Measurements from ENCODE around the gene GTPBP6.
"Not testable (repeated sequence)": the region's sequence is repeated elsewhere in the genome, so short reads cannot be mapped to it uniquely, and the experiment has no call there.

GTPBP6 gene

GRCh38 chrX:334331-334891, 15.8 kb upstream of the GTPBP6 start:
- DNase-seq = no peak

GRCh38 chrX:333611-334311, 15.2 kb upstream of the GTPBP6 start:
- no peak for DNase-seq

GRCh38 chrX:332916-333610, 14.5 kb upstream of the GTPBP6 start:
- DNase-seq = no peak

GRCh38 chrX:332496-332860, 13.9 kb upstream of the GTPBP6 start:
- DNase-seq = no peak

- no peak for DNase-seq
Measured at GRCh38 chrX:331825-332495, 13.4 kb upstream of the GTPBP6 start.

GRCh38 chrX:331151-331824, 12.7 kb upstream of the GTPBP6 start:
- peak; percentile 36 for DNase-seq

GRCh38 chrX:330726-331150, 12.1 kb upstream of the GTPBP6 start:
- no peak for DNase-seq

- not testable (repeated sequence) for DNase-seq
Measured at GRCh38 chrX:330141-330725, 11.6 kb upstream of the GTPBP6 start.

- no peak for DNase-seq
Measured at GRCh38 chrX:329291-329910, 10.8 kb upstream of the GTPBP6 start.

- DNase-seq = peak; percentile 25
Measured at GRCh38 chrX:327660-328126, 9.1 kb upstream of the GTPBP6 start.

GRCh38 chrX:324664-325063, 6.1 kb upstream of the GTPBP6 start:
- peak; percentile 1 for DNase-seq

GRCh38 chrX:323721-324628, 5.4 kb upstream of the GTPBP6 start:
- peak; percentile 6 for DNase-seq

- no peak for DNase-seq
Measured at GRCh38 chrX:320126-320783, 1.7 kb upstream of the GTPBP6 start.

GRCh38 chrX:319579-320125, 1.1 kb upstream of the GTPBP6 start:
- DNase-seq = no peak

GRCh38 chrX:318068-318738, 393 bp downstream of the GTPBP6 start:
- DNase-seq = peak; percentile 96

GRCh38 chrX:317424-318067, 1.1 kb downstream of the GTPBP6 start:
- DNase-seq = no peak

GRCh38 chrX:316351-317325, 2.0 kb downstream of the GTPBP6 start:
- no peak for DNase-seq
